22Rv1 (cell line): ENCODE data around the gene CTNND2.

Source experiments
- H3K27ac ChIP-seq: fragments of 450-650 bp; 2 replicates; pipeline ENCODE4 v1.5.1; 2017
- CTCF ChIP-seq: fragments of 450-650 bp; IDR thresholded peaks from 2 replicates; pipeline ENCODE4 v1.5.1; 2017; ENCODE audit warnings: mild to moderate bottlenecking
- ZFX ChIP-seq: fragments of 450-650 bp; IDR thresholded peaks from 2 replicates; pipeline ENCODE4 v1.6.1; 2017; ENCODE audit warnings: antibody characterized with exemption, borderline replicate concordance

Gene CTNND2

GRCh38 chr5:11110128-11110527, 794.1 kb downstream of the CTNND2 start:
- TF ChIP-seq ZFX (no peak), CTCF (no peak)
- no peak overlapping the region for H3K27ac ChIP-seq

- H3K27ac ChIP-seq, result no peak overlapping the region
- no peak for TF ChIP-seq ZFX
These were observed 798.5 kb downstream of the CTNND2 start for GRCh38 chr5:11105696-11106095.

GRCh38 chr5:11104651-11105112, 799.6 kb downstream of the CTNND2 start:
- TF ChIP-seq CTCF (no peak), ZFX (no peak)
- H3K27ac ChIP-seq, result no peak overlapping the region

- H3K27ac ChIP-seq, result no peak overlapping the region
- no peak for TF ChIP-seq CTCF
- TF ChIP-seq ZFX, result no peak
These were observed 800.0 kb downstream of the CTNND2 start for GRCh38 chr5:11104210-11104609.

GRCh38 chr5:11084111-11084510, 820.1 kb downstream of the CTNND2 start:
- TF ChIP-seq ZFX, result no peak
- no peak for TF ChIP-seq CTCF

GRCh38 chr5:11082404-11082945, 821.8 kb downstream of the CTNND2 start:
- H3K27ac ChIP-seq, result no peak overlapping the region
- TF ChIP-seq ZFX (no peak), CTCF (no peak)

More at GRCh38 chr5:11084111-11084510, 820.1 kb downstream of the CTNND2 start:
- no peak overlapping the region for H3K27ac ChIP-seq

GRCh38 chr5:11076945-11077613, 827.2 kb downstream of the CTNND2 start:
- TF ChIP-seq CTCF, result no peak
- TF ChIP-seq ZFX, result no peak
- no peak overlapping the region for H3K27ac ChIP-seq
